AG09309 (cell line): ENCODE data around the gene LAMP2.
"Not testable (repeated sequence)": the region's sequence is repeated elsewhere in the genome, so short reads cannot be mapped to it uniquely, and the experiment has no call there.

ENCODE experiments used
- DNase-seq: peaks from one replicate; pipeline ENCODE4 v3.0.0-alpha.2; 2010; ENCODE audit warnings: low read depth
- H3K4me3 ChIP-seq: 2 replicates; pipeline ENCODE4 v1.5.1; 2011; ENCODE audit warnings: mild to moderate bottlenecking, low read depth, low read length, moderate library complexity; ENCODE audit not compliant: control insufficient read depth
- TF ChIP-seq, protein P1 (sequence below): IDR thresholded peaks from 2 replicates; pipeline ENCODE4 v1.5.1; 2011; ENCODE audit warnings: mild to moderate bottlenecking, low read depth, low read length, inconsistent platforms; ENCODE audit not compliant: insufficient read depth, control insufficient read depth; ENCODE audit errors: missing control alignments

The LAMP2 gene

GRCh38 chrX:120499301-120500072, 30.4 kb upstream of the LAMP2 start:
- no peak overlapping the region for H3K4me3 ChIP-seq
- TF ChIP-seq, protein P1, sequence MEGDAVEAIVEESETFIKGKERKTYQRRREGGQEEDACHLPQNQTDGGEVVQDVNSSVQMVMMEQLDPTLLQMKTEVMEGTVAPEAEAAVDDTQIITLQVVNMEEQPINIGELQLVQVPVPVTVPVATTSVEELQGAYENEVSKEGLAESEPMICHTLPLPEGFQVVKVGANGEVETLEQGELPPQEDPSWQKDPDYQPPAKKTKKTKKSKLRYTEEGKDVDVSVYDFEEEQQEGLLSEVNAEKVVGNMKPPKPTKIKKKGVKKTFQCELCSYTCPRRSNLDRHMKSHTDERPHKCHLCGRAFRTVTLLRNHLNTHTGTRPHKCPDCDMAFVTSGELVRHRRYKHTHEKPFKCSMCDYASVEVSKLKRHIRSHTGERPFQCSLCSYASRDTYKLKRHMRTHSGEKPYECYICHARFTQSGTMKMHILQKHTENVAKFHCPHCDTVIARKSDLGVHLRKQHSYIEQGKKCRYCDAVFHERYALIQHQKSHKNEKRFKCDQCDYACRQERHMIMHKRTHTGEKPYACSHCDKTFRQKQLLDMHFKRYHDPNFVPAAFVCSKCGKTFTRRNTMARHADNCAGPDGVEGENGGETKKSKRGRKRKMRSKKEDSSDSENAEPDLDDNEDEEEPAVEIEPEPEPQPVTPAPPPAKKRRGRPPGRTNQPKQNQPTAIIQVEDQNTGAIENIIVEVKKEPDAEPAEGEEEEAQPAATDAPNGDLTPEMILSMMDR: no peak
- DNase-seq: no peak

- not testable (repeated sequence) for H3K4me3 ChIP-seq, DNase-seq
These were observed 21.0 kb upstream of the LAMP2 start for GRCh38 chrX:120490119-120490518.

- DNase-seq: no peak
- TF ChIP-seq, protein P1: no peak
- no peak overlapping the region for H3K4me3 ChIP-seq
These were observed 17.7 kb upstream of the LAMP2 start for GRCh38 chrX:120486786-120487185.

DNA sequence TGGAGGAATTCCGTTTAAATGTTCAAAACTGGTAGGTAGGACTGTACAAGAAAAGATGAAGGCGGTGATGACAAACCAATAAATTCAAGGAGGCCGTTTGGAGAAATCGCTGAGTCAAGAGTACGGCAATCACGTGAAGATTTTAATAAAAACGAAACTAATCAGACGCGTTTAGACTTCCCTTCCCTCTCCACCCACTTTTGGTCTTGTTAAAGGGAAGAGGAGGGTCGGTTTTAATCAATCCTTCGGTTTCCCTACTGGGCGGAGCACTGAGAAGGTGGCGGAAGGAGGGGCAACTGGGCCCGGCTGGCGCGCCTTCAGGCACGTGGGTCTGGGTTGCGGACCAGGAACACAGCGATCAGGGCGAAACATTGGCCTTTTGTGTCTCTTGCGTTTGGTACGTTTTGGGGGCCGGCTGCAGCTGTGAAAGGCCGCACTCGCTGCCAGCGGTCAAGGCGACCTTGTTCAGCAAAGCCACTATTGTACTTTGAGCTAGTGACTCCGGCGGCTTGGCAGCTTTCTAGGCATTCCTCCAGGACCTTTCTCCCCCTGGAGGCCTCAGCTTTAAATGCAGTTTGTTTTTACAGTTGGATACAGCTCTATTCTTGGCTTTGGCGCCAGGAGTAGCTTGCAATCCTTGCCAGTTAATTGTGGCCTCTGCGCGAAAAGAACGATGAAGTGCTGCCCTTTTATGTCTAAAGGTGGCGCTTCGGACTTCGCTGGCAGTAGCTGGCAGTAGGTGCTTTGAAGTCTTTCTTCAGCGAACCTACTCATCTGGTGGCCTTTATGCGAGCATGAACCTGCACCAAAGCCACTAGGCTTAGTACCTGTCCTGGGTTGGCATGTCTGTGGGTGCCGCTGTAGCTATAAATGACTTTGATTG, 16.8 kb upstream of the LAMP2 start:
- peak; percentile 45 for DNase-seq
- TF ChIP-seq, protein P1: peak; percentile 54
- peak overlapping the region; percentile 57 for H3K4me3 ChIP-seq

- DNase-seq: no peak
- peak overlapping the region; percentile 57 for H3K4me3 ChIP-seq
- TF ChIP-seq, protein P1: no peak
These were observed 16.2 kb upstream of the LAMP2 start for GRCh38 chrX:120485315-120485637.

DNA sequence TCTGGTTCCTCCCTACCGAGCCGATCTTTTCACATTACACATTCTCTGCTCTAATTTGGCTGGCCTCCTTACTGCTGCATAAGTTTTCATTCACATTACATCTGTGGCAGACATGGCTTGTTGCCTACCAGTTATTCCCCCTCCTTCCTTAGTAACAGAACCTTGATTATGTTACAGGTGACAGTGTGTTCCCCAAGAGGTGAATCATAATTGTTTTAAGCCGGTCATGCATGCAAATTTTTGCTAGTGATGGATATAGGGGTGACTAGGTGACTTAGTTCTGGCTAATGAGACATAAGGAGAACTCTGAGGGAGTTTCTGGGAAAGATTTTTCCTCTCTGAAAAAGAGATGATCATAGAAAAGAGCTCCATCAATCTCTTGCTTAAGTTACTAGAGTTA, 8.4 kb upstream of the LAMP2 start:
- TF ChIP-seq, protein P1: no peak
- DNase-seq: no peak

DNA sequence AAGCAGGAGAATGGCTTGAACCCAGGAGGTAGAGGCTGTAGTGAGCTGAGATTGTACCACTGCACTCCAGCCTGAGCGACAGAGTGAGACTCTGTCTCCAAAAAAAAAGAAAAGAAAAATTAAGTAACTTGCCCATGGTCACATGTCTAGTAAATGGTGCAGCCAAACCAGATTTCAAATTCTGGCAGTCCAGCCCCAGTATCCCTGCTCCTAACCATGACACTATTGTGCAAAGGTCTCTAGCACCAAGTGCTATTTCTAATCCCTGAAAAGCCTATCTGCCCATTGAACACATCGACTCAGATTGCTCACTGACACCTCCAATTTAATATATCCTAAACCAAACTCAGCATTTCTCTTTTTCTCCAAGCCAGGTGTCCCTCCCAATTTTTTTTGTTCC, 7.6 kb upstream of the LAMP2 start:
- no peak for DNase-seq

More for the DNA sequence above, 8.4 kb upstream of the LAMP2 start:
- no peak overlapping the region for H3K4me3 ChIP-seq

More for the DNA sequence above, 7.6 kb upstream of the LAMP2 start:
- no peak overlapping the region for H3K4me3 ChIP-seq
- TF ChIP-seq, protein P1: no peak
